ENCODE results near the gene PHLDA1. TPM values are rescaled to one million over a fixed set of nuclear protein-coding genes. Genes with fewer than 3 reads are reported as not detected.

The PHLDA1 gene
- total and polyA plus RNA-seq, 2 of the 13 experiments (the other 11 are each of a cell fraction or from before 2014, with no cell fraction given) = 33.8 to 41.0 TPM

DNA sequence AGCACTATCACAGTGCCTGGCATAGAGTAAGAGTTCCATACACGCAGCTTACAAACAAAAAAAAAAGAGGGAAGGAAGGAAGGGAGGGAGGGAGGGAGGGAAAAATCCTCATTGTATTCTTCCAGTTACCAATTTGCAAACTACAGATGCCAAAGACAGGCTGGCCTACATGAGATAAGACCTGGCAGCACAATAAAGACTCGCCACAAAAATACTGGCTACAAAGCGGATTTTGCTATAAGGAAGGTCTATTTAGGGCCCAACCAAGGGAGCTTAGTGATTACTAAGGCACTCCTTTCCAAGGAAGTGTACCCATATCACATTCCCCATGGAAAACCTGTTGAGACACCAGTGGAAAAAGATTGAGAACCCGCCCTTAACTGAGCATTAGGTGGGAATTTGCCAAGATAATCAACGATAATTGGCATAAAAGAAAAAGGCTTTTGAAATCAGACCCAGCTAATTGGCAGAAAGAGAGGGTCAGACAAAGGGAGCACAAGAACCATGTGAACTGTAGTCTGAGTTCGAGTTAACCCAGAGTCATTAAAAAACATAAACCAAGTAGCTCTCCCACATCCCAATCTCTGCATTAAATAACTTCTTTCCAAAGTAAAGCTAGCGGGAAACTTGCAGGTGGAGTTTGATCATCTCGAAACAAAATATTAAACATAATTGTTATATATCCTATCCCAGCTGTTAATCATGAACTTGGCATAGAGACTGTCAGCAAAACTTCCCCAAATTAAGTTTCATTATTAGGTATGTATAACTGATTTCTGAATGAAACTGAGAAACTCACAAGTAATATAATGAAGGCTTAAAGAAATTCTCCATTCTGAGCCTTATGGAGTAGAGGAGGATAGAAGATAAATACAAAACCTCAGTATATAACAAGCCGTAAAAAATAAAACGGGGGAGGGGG is 50.1 kb downstream of the PHLDA1 start:
- Histone ChIP-seq H3K4me3 (replicated peaks in 1 of 3; ENCODE audit: insufficient read depth in 1 of 3, low read depth in 2 of 3, low read length in 3 of 3) (no peak overlapping the region), H3K9ac (ENCODE audit: insufficient read depth, low read depth, low read length) (no peak overlapping the region), H3K4me2 (ENCODE audit: low read depth, low read length) (no peak overlapping the region), H3K79me2 (ENCODE audit: insufficient read depth, low read length) (no peaks in the 10 kb centered on the region), H2AFZ (ENCODE audit: low read length) (no peak overlapping the region), H3K9me3 (ENCODE audit: low read length) (no peaks in the 10 kb centered on the region), H3K27me3 (ENCODE audit: control insufficient read depth in 1 of 2, insufficient read depth in 2 of 2, low read length in 2 of 2) (no peaks in the 10 kb centered on the region), H3K27ac (ENCODE audit: extremely low read length, insufficient read depth, low read length) (no peak overlapping the region), H4K20me1 (ENCODE audit: insufficient read depth, low read length) (no peaks in the 10 kb centered on the region), H3K36me3 (replicated peaks in 1 of 2; ENCODE audit: control insufficient read depth in 1 of 2, insufficient read depth in 2 of 2, low read length in 2 of 2) (no peaks in the 10 kb centered on the region), H3K4me1 (ENCODE audit: insufficient read depth, low read length) (peaks cover 90% of the 10 kb centered on the region)
- 95% methylated on average over 10 of the region's 10 CpGs for WGBS (ENCODE audit: low lambda C conversion rate)
- DNase-seq (ENCODE audit: low spot score) = no peak
- ATAC-seq = no peak
- in situ Hi-C loops (cut with HindIII; ENCODE audit: extremely low pct_ligation_motif_present, low pct_unique_long_range_greater_than_20kb) (no loop called here), intact Hi-C loops (cut with micrococcal nuclease; ENCODE audit: unreplicated experiment) (loop anchor here (10.0 kb wide), 1 partner anchor 1547 kb away; no protein-coding TSS in a partner anchor)
- CTCF ChIA-PET (ENCODE audit: low intra/inter-chr PET ratio, low total read pairs) = no interaction called here
- BruUV-seq (replicated peaks) = no TSS peak
- POLR2A ChIA-PET = interaction anchor here (0.9 to 1.5 kb wide), 3 partner anchors 9 to 50 kb away, joined by 3 to 6 read pairs (median 5); partner anchors contain the start of gene PHLDA1
- no peak for TF ChIP-seq KDM5A (IDR thresholded peaks at IDR 0.05; ENCODE audit: borderline replicate concordance, low read length)
- no peak for TF ChIP-seq FOXP1 (IDR thresholded peaks at IDR 0.05)
- TF ChIP-seq FOXP1 (CRISPR knock-in tag; IDR thresholded peaks at IDR 0.05) = no peak
- TF ChIP-seq HNRNPK (IDR thresholded peaks at IDR 0.05; ENCODE audit: low read depth, low read length, poor library complexity, severe bottlenecking) = peak; percentile 44
- no peak for TF ChIP-seq ZNF564 (CRISPR knock-in tag; IDR thresholded peaks at IDR 0.05)
- TF ChIP-seq FOSL2 (CRISPR knock-in tag; IDR thresholded peaks at IDR 0.05) = no peak
- TF ChIP-seq ZFX (CRISPR knock-in tag; IDR thresholded peaks at IDR 0.05; ENCODE audit: low read depth) = no peak
- TF ChIP-seq HOXA5 (CRISPR knock-in tag; IDR thresholded peaks at IDR 0.05) = no peak
- no peak for TF ChIP-seq GPN1 (CRISPR knock-in tag; IDR thresholded peaks at IDR 0.05; ENCODE audit: borderline replicate concordance)
- no peak for TF ChIP-seq NCOR1 (IDR thresholded peaks at IDR 0.05; ENCODE audit: borderline replicate concordance, low read length)
- no peak for FAIRE-seq
